Measurements from ENCODE around the gene TMEFF1.

Gene TMEFF1

GRCh38 chr9:100605405-100605804 is 132.5 kb downstream of the TMEFF1 start:
- DNase-seq (ENCODE audit: low read depth) = no peak

GRCh38 chr9:100619194-100619593 is 146.2 kb downstream of the TMEFF1 start:
- no peak for DNase-seq (ENCODE audit: low read depth)

GRCh38 chr9:100619665-100620064 is 146.7 kb downstream of the TMEFF1 start:
- DNase-seq (ENCODE audit: low read depth) = no peak

GRCh38 chr9:100623969-100624368 is 151.0 kb downstream of the TMEFF1 start:
- DNase-seq (ENCODE audit: low read depth) = no peak

- DNase-seq (ENCODE audit: low read depth) = no peak
Measured at GRCh38 chr9:100626949-100627348, 154.0 kb downstream of the TMEFF1 start.

Data from activated gamma-delta T cell treated with anti-CD3 and anti-CD28 coated beads, Interleukin-2, amount 50 U/mL, for 16 hours (primary cell).